HG02798 (cell line): Measurements from ENCODE around the gene BRD7.
"Not testable (repeated sequence)": the region's sequence is repeated elsewhere in the genome, so short reads cannot be mapped to it uniquely, and the experiment has no call there.

Experiments used
- ATAC-seq: cut with Tn5 transposase; IDR thresholded peaks from one replicate; pipeline ENCODE4 v1.9.1; 2021; ENCODE audit warnings: mild to moderate bottlenecking; ENCODE audit not compliant: unreplicated experiment, poor library complexity

Gene BRD7

DNA sequence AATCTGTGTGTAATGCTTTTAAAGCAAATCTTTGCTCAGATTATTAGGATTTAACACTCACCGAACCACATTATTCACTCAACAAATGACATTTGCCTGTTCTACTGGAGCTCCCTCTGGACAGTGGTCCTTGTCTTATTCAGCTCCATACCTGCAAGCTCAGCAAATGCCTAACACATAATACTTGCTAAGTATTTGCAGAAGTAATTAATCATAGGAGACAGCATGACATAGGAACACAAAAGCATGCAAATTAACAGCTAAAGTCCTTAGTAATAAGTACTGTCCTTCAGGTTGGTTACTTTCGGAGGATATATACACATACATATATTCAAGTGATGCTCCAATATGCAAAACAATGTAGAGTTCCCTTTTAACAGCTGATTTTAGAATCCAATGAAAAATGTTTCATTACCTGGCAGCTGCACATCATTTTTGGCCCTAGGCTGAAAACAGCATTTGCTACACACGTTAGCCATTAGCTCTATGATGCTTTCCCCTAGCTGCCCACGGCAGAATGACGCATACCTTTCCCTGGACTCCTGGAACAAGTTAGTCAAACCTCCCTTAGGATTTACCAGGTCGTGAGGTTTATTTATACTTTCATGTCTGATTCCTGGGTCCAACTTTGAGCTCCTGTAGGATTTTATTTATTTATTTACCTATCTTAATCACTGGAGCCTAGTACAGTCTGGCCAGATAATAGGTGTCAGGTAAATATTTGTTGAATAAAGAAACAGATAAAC lies 8.6 kb downstream of the BRD7 start:
- no peak for ATAC-seq

DNA sequence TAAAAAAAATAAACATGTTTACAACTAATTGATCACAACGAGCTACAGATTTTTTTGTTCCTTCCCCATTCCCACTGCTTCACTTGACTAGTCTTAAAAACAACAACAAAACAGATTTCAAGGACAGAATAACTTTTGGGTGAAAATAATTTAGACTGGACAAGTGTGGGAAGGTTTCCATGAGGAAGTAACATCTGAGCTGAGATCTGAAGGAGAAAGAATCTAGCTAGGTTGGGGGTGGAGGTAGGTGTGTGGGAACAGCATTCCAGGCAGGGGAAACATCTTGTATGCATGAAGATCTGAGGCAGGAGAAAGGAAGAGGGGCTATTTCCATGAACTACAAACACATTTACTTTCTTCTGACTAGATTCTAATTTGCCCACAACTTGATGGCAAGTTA lies 9.2 kb downstream of the BRD7 start:
- ATAC-seq = no peak

DNA sequence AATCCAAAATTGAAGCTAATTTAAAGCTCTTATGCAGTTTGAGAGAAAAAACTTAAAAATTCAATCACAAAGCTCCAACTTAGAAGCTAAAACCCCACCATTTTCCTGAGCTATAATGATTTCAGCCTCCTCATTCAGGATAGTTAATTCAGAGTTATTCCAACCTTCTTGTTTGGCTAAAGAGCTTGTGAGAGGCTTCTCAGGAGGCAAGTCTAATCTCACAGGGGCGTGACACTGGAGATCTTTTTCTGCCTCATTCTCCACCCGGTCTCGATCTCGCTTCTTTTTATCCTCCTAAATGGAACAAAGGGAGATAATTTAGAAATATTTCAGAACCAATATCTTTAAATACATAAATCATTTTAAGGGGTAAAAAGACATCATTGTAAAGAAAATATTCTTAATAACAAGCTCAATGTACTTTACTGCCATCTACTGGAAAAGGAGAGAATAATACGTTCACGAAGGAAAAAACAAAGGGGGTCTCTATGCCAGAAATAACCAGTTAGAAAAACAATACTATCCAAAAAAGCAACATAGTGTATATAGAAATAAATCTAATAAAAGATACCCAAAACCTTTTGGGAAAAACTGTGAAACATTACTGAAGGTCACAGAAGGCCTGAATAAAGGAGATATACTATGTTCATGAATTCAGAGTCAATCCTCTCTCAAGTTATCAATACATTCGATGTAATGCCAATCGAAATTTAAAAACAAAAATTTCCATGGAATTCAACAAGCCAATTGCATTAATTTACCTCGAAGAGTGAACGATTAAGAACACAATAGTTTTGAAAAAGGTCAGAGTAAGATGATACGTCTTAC lies 13.9 kb downstream of the BRD7 start:
- no peak for ATAC-seq

DNA sequence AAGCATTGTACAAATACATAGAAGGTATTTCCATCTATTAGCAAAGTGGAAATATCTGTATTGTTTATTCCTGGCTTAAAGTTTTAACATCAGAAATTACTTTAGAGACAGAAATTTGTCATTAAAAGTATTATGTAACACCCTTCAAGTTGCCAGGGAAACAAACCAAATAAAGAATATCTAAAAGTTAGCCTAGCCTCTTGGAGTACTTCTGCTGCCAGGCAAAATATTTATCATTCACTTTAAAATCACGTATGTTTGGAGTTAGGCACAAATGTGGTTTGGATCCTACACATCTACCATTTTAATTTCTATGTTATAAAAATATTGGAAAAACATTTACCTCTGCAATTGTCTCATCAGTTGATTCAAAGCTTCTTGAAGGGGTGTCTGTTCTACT lies 14.7 kb downstream of the BRD7 start:
- ATAC-seq = no peak

DNA sequence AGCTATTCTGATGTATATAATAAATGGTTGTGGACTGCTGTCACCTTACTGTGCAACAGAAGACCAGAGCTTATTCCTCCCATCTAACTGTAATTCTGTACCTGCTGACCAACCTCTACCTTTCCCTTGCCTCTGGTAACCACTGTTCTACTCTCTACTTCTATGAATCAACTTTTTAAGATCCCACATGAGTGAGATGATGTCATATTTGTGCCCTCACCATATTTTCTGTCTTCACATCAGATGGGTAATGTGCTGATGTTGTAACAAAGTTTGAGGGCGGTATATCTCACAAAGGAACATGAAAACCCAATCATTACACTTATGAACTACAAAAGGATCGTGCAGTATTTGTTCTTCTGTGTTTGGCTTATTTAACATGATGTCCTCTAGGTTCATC lies 16.8 kb downstream of the BRD7 start:
- ATAC-seq = no peak

DNA sequence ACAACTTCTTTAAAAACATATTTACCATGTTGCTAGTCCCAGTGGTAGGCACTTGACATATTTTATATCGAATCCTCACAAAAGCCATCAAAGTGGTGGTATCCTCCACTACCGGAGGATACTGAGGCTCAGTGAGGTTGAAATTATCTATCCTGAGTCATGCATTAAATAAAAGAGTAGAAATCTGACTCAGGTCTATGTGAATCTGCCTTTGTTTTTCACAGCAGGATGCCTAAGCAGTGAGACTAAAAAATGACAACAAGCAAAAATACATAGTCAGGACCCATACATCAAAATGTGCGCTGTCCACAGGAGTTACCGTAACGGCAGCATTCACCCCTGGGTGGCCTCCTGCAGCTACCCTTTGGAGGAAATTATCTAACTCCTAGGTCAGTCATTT lies 17.7 kb downstream of the BRD7 start:
- no peak for ATAC-seq

DNA sequence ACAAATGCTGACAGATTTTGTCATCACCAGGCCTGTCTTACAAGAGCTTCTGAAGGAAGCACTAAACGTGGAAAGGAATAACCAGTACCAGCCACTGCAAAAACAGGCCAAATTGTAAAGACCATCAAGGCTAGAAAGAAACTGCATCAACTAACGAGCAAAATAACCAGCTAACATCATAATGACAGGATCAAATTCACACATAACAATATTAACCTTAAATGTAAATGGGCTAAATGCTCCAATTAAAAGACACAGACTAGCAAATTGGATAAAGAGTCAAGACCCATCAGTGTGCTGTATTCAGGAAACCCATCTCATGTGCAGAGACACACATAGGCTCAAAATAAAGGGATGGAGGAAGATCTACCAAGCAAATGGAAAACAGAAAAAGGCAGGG lies 23.6 kb downstream of the BRD7 start:
- not testable (repeated sequence) for ATAC-seq

DNA sequence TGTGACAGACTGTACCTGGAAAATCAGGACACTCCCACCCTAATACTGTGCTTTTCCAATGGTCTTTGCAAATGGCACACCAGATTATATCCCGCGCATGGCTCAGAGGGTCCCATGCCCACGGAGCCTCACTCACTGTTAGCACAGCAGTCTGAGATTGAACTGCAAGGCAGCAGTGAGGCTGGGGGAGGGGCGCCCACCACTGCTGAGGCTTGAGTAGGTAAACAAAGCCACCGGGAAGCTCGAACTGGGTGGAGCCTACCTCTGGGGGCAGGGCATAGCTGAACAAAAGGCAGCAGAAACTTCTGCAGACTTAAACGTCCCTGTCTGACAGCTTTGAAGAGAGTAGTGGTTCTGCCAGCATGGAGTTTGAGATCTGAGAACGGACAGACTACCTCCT lies 25.2 kb downstream of the BRD7 start:
- not testable (repeated sequence) for ATAC-seq

DNA sequence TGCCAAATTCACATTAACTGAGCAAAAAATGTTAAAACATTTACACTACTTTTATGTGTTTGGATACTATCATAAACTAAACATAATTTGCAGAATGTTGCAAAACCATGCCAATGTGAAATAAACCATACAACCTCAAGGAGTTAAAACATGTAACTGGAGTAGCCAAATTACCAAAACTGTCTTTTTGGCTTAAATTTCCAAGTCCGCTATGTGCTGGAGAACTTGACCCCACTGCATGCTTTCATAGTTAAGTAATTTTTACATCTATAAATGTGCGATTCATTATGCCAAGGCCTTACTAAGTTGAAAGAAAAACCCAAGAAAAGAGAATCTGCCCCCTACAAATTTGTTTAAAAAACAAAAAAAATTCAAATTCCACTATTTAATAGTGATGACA lies 28.2 kb downstream of the BRD7 start:
- ATAC-seq = no peak

DNA sequence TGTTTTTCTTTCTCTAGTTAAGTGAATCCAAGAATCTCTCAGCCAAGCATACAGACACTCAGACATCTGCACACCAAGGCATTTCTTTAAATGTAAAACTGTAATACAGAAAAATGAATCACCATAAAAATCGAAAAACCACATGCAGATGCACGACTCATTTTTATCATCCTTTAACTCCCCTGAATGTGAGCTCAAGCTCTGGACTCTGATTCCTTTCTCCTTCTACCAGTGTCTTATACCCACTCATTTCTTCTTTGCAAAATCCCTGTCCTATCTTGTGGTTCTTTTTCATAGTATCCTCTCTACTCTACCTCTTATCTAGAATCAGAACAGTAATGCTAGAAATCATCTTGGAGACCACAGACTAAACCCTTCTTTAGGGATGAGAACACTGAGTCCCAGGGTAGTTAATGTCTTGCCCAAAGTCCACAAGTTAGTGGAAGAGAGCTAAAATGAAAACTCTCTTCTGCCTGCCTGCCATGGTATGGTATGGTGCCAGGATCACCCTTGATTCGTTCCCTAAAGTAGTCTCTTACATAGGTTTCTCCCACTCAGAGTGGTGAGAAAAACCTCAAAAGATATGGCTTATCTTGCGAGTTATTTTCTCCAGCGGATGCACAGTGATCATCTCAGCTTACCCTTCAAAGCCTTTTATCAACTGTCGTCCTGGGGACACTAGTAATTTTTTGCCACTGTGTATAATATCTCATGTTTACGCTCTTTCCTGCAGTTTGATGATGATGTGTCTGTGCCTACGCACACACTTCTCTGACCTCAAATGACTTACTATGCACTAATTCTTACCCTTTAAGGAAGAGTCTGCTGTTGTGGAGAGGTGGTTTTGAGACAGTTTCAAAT lies 30.2 kb downstream of the BRD7 start:
- ATAC-seq = no peak

DNA sequence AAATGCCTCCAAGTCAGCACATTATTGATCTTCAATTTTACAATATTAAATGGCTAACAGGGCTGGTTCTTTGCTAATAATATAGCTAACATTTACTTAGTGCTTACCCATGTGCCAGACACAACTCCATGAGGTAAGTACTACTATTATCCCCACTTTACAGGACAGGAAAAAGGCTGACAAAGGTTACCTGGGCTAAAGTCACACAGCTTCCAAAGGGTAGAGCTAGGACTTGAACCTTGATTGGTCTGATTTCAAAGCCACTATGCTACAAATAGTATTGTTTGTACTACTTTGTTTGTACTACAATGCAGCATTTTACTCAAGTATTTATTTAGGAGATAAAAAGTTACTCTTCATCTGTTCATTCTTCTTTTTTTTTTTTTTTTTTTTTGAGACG lies 31.9 kb downstream of the BRD7 start:
- ATAC-seq = no peak

DNA sequence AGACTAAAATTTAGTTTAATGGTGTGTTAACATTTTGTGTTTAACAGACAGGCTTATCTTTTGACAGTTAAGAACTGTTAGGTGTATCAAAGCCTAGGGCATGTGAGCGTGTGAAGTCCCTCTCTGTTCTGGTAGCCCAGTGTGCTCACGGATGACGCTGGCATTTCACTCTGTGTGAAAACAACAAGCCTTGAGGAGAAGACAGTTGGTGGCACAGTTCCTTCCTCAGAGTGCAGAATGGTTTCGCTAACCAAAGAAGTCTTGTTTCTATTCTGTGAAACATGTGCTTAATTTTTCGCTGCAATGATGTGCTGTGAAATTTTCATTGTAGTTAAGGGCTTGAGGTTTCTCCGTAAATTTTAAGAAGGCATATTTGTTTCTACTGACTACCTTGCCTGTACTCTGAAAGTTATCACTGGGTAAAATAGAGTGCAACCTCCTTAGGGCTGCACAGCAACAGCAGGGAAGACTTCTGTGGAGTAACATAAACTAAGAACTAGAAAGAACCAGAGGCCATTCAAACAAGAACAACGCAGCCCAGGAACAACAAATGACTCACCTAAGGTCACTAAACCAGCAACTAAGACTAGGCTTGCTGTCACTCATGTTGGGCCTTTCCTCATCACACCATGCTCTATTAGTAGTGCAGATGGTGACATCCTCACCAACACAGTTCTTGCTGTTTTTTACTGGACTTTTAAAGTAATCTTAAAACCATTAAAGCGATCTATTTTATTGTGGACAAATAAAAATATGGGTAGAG lies 33.4 kb downstream of the BRD7 start:
- peak; percentile 81 for ATAC-seq

DNA sequence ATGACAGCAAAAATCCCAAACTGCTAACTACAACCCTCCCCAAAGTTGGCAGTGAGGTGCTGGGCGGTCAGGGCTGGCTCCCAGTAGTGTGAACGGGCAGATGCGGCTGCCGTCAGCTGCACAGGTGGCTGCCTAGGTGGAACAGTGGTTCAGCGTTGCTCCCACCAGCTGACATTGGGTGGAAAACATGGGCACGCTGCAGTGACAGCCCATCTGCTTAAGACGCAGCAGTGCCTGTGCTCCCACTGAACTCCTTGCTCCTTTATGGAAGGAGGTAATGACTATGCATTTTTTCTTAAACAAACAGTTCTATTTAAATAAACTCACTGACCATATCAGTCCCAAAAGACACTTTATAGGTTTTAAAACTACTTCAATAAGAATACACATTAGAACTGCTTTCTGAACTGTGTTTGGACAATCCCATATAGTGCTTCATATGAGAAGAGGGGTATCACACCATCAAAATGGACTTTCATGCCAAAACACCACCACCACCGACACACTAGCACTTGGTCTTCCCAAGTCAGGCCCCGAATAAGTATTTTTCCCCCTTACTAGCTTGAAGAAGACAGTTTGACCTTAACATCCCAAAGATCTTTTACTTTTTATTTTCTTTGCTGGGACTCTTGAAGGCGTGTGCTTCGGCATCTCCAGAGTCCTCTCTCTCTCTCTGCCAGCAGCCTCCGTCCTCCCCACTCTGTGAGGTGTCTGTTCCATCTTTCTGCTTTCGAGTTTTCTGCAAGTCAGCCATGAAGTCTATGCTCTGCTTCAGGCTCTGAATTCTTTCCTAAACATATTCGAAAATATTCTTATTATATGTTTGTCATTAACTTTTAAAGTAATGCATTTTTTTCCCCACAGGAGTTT lies 34.4 kb downstream of the BRD7 start:
- ATAC-seq = no peak

DNA sequence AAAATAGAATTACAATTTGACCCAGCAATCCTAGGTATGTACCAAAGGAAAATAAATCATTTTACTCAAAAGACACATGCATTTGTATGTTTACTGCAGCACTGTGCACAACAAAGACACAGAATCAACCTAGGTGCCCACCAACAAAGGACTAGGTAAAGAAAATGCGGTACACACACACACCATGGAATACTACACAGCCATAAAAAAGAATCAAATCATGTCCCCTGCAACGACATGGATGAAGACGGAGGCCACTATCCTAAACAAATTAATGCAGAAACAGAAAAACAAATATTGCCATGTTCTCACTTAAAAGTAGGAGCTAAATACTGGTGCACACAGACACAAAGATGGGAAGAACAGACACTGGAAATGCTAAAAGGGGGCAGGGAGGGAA lies 36.2 kb downstream of the BRD7 start:
- ATAC-seq = no peak

DNA sequence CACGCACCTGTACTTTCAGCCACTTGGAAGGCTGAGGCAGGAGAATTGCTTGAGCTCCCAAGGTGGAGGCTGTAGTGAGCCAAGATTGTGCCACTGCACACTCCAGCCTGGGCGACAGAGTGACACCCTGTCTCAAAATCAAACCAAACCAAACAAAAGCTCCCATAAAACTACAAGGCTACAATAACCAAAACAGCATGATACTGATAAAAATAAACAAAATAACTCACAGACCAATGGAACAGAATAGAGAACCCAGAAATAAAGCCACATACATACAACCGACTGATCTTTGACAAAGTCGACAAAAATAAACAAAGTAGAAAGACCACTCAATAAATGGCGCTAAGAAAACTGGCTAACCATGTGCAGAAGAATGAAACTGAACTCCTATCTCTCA lies 37.2 kb downstream of the BRD7 start:
- ATAC-seq = no peak

DNA sequence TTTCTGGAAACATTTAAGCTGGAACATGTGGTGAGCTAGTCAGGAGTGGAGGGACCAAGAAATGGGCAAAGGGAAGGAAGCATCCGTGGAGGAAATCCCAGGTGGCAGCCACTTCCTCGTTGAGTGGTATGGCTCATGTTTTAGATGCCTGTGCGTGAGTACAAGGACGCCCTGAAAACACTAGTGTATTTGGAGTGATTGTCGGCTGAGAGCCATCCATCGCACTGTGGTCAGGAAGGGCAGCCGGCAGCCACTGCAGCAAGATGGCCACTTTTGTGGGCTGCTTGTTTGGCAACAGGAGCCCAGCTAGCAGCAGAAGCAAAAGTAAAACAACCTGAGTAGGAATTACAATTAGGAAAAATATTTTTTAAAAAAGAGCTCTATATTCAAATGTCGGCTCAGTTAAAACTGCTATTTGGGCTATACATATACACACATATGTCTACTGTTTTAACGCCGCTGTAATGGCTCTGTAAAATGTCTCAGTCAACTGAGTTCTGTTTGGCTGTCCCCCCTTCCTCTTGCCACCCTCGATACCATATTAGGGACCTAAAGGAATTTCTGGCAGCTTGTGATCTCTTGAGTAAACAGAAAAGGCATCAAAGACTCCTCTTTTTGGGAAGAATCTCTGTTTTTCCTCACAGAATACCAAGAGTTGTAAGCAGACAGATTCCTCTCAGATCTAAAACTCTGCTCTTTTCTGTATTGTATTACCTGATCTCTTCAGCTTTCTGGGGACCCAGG lies 39.2 kb downstream of the BRD7 start:
- ATAC-seq = no peak

DNA sequence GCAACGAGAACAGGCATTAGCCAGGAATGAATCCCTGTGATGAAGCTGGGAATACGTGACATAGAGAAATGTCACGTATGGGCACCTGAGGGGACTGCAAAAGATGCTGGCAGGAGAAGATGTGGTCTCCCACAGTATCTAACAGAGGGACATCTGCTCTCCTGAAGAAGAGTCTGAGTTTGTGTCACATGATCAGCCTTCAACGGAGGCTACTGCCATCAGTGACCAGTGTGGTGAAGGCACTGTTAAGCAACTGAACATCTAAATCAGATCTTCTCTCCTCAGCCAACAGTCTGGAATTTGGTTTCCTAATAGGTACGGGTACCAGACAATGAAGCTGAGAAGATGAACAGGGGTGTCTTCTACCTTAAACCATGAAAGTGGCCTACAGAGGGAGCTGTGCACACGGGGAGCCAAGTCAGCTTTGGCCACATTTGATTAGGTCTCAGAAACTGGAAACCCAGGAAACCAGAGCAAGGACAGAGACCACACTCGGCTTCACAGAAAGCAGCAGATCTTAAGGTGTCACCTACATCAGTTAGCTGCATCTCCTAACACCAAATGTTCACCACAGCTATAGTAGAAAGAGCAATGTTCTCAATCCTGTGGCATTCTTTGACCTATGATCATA lies 41.8 kb downstream of the BRD7 start:
- peak; percentile 76 for ATAC-seq

DNA sequence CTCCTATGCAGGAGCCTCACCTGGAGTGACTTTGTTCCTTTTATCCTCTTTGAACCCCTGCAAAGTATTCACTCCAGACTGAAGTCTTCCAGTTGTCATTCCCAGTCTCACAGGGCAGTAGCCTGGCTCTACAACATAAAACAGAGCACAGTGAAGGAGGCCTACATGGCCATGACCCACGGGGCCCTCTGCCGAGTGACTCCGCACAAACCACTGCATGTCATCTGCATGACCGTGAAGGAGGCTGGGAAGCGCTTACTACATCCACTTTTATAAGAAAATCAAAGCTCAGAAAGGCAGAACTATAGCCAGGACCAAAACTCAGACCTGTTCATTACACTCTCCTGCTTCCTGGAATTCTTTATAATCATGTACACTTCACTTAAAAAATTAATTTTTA lies 42.5 kb downstream of the BRD7 start:
- ATAC-seq = no peak
